PC-3 (cell line): ENCODE results near the gene ENOPH1. TPM values are rescaled to one million over a fixed set of nuclear protein-coding genes. Genes with fewer than 3 reads are reported as not detected.
"Not testable (repeated sequence)": the region's sequence is repeated elsewhere in the genome, so short reads cannot be mapped to it uniquely, and the experiment has no call there.

Source experiments
- ATAC-seq: fragments of 200-7000 bp; cut with Tn5 transposase; 2 replicates; pipeline ENCODE4 v1.9.1; 2020; ENCODE audit warnings: mild to moderate bottlenecking, moderate library complexity
- BruUV-seq: library from RNA; stranded (reverse); fragments of 400-500 nt; replicated peaks from 2 replicates; lab custom pipeline; 2021; lab: Mats Ljungman, UMichigan
- CTCF ChIA-PET: fragments of 300-600 bp; sonication (Branson Sonifier 250); formaldehyde crosslinking; loops from one replicate; lab custom pipeline; 2022; ENCODE audit warnings: antibody characterized with exemption; lab: Charles Lee
- POLR2A ChIA-PET: fragments of 300-600 bp; sonication (Branson Sonifier 250); formaldehyde crosslinking; loops from one replicate; lab custom pipeline; 2022; ENCODE audit warnings: antibody characterized with exemption; ENCODE audit not compliant: unreplicated experiment; lab: Charles Lee
- DNase-seq: peaks from one replicate; pipeline ENCODE4 v3.0.0-alpha.2; 2015
- H2AFZ ChIP-seq: fragments of 300-600 bp; sonication (generic); 2 replicates; pipeline ENCODE4 v1.6.0; 2016; ENCODE audit warnings: antibody characterized with exemption, low read length
- H3F3A ChIP-seq: fragments of 300-600 bp; sonication (generic); one replicate; pipeline ENCODE4 v1.6.0; 2017; ENCODE audit warnings: antibody characterized with exemption, low read length, control low read depth, mild to moderate bottlenecking; ENCODE audit not compliant: unreplicated experiment
- H3K27ac ChIP-seq: fragments of 300-600 bp; sonication (generic); 2 replicates; pipeline ENCODE4 v1.5.1; 2016; ENCODE audit warnings: mild to moderate bottlenecking, low read length
- H3K27me3 ChIP-seq: fragments of 300-600 bp; sonication (generic); 2 replicates; pipeline ENCODE4 v1.6.1; 2016; ENCODE audit warnings: low read length, mixed read lengths
- H3K36me3 ChIP-seq: fragments of 300-600 bp; sonication (generic); 2 replicates; pipeline ENCODE4 v1.6.1; 2016; ENCODE audit warnings: low read depth, mixed run types, low read length, mixed read lengths
- H3K4me1 ChIP-seq: fragments of 300-600 bp; sonication (generic); 2 replicates; pipeline ENCODE4 v1.5.1; 2016; ENCODE audit warnings: low read length; ENCODE audit not compliant: insufficient read depth
- H3K4me2 ChIP-seq: fragments of 300-600 bp; sonication (generic); 2 replicates; pipeline ENCODE4 v1.6.0; 2016; ENCODE audit warnings: low read length
- H3K4me3 ChIP-seq: fragments of 300-600 bp; sonication (generic); 2 replicates; pipeline ENCODE4 v1.5.1; 2016; ENCODE audit warnings: mild to moderate bottlenecking, low read length, mixed read lengths
- H3K79me2 ChIP-seq: fragments of 300-600 bp; sonication (generic); 2 replicates; pipeline ENCODE4 v1.6.1; 2017; ENCODE audit warnings: low read length, mixed read lengths
- H3K9ac ChIP-seq: fragments of 300-600 bp; sonication (generic); 2 replicates; pipeline ENCODE4 v1.6.0; 2016; ENCODE audit warnings: mild to moderate bottlenecking, low read length
- H3K9me2 ChIP-seq: fragments of 300-600 bp; sonication (generic); replicated peaks from 2 replicates; pipeline ENCODE4 v1.6.1; 2016; ENCODE audit warnings: mixed run types, low read length, mixed read lengths
- H3K9me3 ChIP-seq: fragments of 300-600 bp; sonication (generic); 2 replicates; pipeline ENCODE4 v1.6.1; 2016; ENCODE audit warnings: low read length, mixed read lengths
- H4K20me1 ChIP-seq: fragments of 300-600 bp; sonication (generic); 2 replicates; pipeline ENCODE4 v1.6.1; 2016; ENCODE audit warnings: low read length, mixed read lengths
- EZH2 ChIP-seq: fragments of 300-600 bp; sonication (generic); IDR thresholded peaks from one replicate; pipeline ENCODE4 v1.6.1; 2017; ENCODE audit warnings: antibody characterized with exemption, mild to moderate bottlenecking, low read length; ENCODE audit not compliant: unreplicated experiment
- EZH2phosphoT487 ChIP-seq: fragments of 300-600 bp; sonication (generic); IDR thresholded peaks from 2 replicates; pipeline ENCODE4 v1.6.1; 2018; ENCODE audit warnings: mild to moderate bottlenecking, antibody characterized with exemption, low read length, borderline replicate concordance
- intact Hi-C: fragments of 100-400 bp; cut with micrococcal nuclease; formaldehyde crosslinking; loops from 2 replicates; pipeline ENCODE4 v1.9.0; 2023
- total RNA-seq: library from RNA; depleted of rRNA; stranded (reverse); fragments of >200 nt; gene quantifications from 2 replicates; pipeline ENCODE4 v1.2.3, GENCODE V29; 2014
- TF ChIP-seq, protein P1 (sequence below): fragments of 300-600 bp; sonication (generic); conservative IDR thresholded peaks from 2 replicates; pipeline ENCODE4 v1.5.1; 2017; ENCODE audit warnings: antibody characterized with exemption, low read depth, mild to moderate bottlenecking, low read length

Gene ENOPH1
- total RNA-seq, 1 experiment from 2014 or later, result 37.5 TPM

DNA sequence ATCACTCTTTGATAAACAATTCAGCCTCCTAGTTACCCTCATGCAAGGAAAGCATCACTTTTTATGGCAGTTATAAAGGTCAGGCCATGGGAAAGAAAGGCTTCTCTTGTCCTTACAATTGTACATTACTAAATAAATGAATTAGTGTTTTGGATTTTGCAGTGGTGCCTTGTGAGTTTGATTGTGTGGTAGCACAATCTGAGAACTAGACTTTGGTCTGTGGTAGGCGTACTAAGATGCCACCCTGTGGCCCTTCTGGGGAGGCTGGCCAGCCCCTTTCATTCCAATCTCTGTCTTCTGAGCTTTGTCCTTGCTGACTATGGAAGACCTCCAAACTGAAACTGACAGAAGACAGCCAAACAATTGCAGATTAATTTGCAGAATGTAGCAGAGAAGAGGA is 42.0 kb upstream of the ENOPH1 start:
- H3K4me1 ChIP-seq, result no peaks in the 10 kb centered on the region
- no peak overlapping the region for H3K9ac ChIP-seq
- TF ChIP-seq, protein P1, sequence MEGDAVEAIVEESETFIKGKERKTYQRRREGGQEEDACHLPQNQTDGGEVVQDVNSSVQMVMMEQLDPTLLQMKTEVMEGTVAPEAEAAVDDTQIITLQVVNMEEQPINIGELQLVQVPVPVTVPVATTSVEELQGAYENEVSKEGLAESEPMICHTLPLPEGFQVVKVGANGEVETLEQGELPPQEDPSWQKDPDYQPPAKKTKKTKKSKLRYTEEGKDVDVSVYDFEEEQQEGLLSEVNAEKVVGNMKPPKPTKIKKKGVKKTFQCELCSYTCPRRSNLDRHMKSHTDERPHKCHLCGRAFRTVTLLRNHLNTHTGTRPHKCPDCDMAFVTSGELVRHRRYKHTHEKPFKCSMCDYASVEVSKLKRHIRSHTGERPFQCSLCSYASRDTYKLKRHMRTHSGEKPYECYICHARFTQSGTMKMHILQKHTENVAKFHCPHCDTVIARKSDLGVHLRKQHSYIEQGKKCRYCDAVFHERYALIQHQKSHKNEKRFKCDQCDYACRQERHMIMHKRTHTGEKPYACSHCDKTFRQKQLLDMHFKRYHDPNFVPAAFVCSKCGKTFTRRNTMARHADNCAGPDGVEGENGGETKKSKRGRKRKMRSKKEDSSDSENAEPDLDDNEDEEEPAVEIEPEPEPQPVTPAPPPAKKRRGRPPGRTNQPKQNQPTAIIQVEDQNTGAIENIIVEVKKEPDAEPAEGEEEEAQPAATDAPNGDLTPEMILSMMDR, result peak; percentile 21; the same call in 1 of the 2 replicates
- no peak for TF ChIP-seq EZH2
- DNase-seq (no peak), ATAC-seq (peak; percentile 35; the same call in 1 of the 2 replicates)
- no peaks in the 10 kb centered on the region for H3K79me2 ChIP-seq
- no peaks in the 10 kb centered on the region for H3K27me3 ChIP-seq
- no peak overlapping the region for H3K27ac ChIP-seq
- H3K4me2 ChIP-seq, result no peak overlapping the region
- H3K9me2 ChIP-seq, result no peaks in the 10 kb centered on the region
- no peaks in the 10 kb centered on the region for H3F3A ChIP-seq
- H3K36me3 ChIP-seq, result no peaks in the 10 kb centered on the region
- H3K4me3 ChIP-seq, result no peak overlapping the region
- H3K9me3 ChIP-seq, result no peaks in the 10 kb centered on the region
- BruUV-seq, result no TSS peak
- no peaks in the 10 kb centered on the region for H4K20me1 ChIP-seq
- intact Hi-C loops, result no loop called here
- H2AFZ ChIP-seq, result no peak overlapping the region
- ChIA-PET POLR2A (no interaction called here), CTCF (no interaction called here)

DNA sequence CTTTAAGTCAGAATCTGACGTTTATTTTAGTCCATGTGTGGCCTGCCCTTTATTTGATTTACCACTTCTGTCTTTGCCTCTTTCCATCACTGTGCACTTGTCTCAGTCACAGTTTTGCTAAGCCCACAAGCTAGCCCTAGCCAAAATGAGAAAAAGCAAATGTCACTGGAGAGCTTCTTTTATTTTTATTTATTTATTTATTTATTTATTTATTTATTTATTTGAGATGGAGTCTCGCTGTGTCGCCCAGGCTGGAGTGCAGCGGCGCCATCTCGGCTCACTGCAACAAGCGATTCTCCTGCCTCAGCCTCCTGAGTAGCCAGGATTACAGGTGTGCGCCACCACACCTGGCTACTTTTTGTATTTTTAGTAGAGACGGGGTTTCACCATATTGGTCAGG is 40.3 kb upstream of the ENOPH1 start:
- H3K9me3 ChIP-seq, H3K9ac ChIP-seq, ATAC-seq, H3K27ac ChIP-seq, H3K36me3 ChIP-seq, H3K4me2 ChIP-seq, CTCF ChIA-PET, H3K9me2 ChIP-seq, H3F3A ChIP-seq, H3K79me2 ChIP-seq, DNase-seq, H3K4me1 ChIP-seq, H4K20me1 ChIP-seq, intact Hi-C loops, H3K27me3 ChIP-seq, H2AFZ ChIP-seq, BruUV-seq, H3K4me3 ChIP-seq, POLR2A ChIA-PET: not testable (repeated sequence)

DNA sequence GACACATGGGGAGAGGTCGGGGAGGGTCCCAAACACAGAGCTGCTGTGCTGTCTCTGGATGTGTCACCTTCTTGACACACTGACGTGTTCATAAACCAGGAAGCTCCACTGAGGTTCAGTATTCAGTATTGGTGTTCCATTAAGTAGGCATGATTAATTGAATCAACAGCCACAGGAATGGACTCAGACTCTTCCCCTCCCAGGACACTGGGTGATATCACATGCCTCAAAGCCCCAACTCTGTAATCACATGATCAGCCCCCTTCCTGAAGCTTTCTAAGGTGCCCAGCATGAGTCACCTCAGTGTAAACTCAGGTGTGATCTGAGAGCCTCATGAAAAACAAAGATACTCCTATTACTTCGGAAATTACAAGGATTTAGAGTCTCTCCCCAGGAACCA is 35.5 kb upstream of the ENOPH1 start:
- intact Hi-C loops, result loop anchor here (1.0 to 2.0 kb wide), 3 partner anchors 21 to 36 kb away; partner anchors contain the start of genes ENOPH1 and HNRNPDL
- H3K4me3 ChIP-seq, result peak overlapping the region; percentile 52
- DNase-seq (peak; percentile 93), ATAC-seq (peak; percentile 89)
- peaks cover 21% of the 10 kb centered on the region for H3K4me1 ChIP-seq
- H3K27ac ChIP-seq, result peak overlapping the region; percentile 98
- no peaks in the 10 kb centered on the region for H4K20me1 ChIP-seq
- no peaks in the 10 kb centered on the region for H3K79me2 ChIP-seq
- BruUV-seq, result no TSS peak
- TF ChIP-seq, protein P1, result no peak
- no peak for TF ChIP-seq EZH2
- no peak for TF ChIP-seq EZH2phosphoT487
- H2AFZ ChIP-seq, result peak overlapping the region; percentile 71
- peak overlapping the region; percentile 80 for H3K4me2 ChIP-seq
- ChIA-PET POLR2A (interaction anchor here (0.5 kb wide), 2 partner anchors 57 to 648 kb away, joined by 4 to 8 read pairs; no protein-coding TSS in a partner anchor), CTCF (interaction anchor here (0.6 to 0.9 kb wide), 2 partner anchors 110 to 761 kb away, joined by 3 to 4 read pairs; no protein-coding TSS in a partner anchor)
- no peaks in the 10 kb centered on the region for H3K36me3 ChIP-seq
- H3K9ac ChIP-seq, result peak overlapping the region; percentile 63
- H3K9me2 ChIP-seq, result no peaks in the 10 kb centered on the region
- no peaks in the 10 kb centered on the region for H3K27me3 ChIP-seq
- H3F3A ChIP-seq, result peaks cover 6% of the 10 kb centered on the region
- H3K9me3 ChIP-seq, result no peaks in the 10 kb centered on the region
